Esophagus squamous epithelium (tissue), 4 donors: ENCODE data around the gene CNNM4.

ENCODE experiments used
- POLR2A ChIP-seq, 4 donors: fragments of 450-650 bp; IDR thresholded peaks; one replicate each; pipeline ENCODE4 v1.6.1; 2017; ENCODE audit warnings: antibody characterized with exemption in 4 of 4, mild to moderate bottlenecking in 4 of 4, moderate library complexity in 3 of 4
- TF ChIP-seq, protein P1 (sequence below), 6 experiments: fragments of 450-650 bp in 4 of 6; fragments of 200-600 bp in 2 of 6; sonication (generic) in 2 of 6; IDR thresholded peaks; one replicate each; pipeline ENCODE4 v1.5.1; 2016 to 2019; ENCODE audit warnings: antibody characterized with exemption in 6 of 6, mild to moderate bottlenecking in 4 of 6, moderate library complexity in 4 of 6

DNA sequence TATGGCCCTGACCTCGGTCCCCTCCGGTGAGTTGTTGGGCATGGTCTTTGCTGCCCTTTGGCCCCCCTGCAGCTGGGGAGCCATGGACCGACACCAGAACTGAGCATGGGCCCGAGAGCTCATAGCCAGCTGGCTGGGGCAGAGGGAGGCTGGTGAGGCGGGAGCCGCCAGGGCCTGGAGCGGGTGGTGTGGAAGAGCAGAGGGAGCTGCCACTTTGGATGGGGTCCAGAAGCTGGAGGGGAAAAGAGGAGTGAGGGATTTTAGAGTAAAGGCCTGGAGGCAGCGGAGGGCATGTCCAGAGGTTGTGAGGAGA lies 38.9 kb downstream of the CNNM4 start:
- TF ChIP-seq, protein P1, sequence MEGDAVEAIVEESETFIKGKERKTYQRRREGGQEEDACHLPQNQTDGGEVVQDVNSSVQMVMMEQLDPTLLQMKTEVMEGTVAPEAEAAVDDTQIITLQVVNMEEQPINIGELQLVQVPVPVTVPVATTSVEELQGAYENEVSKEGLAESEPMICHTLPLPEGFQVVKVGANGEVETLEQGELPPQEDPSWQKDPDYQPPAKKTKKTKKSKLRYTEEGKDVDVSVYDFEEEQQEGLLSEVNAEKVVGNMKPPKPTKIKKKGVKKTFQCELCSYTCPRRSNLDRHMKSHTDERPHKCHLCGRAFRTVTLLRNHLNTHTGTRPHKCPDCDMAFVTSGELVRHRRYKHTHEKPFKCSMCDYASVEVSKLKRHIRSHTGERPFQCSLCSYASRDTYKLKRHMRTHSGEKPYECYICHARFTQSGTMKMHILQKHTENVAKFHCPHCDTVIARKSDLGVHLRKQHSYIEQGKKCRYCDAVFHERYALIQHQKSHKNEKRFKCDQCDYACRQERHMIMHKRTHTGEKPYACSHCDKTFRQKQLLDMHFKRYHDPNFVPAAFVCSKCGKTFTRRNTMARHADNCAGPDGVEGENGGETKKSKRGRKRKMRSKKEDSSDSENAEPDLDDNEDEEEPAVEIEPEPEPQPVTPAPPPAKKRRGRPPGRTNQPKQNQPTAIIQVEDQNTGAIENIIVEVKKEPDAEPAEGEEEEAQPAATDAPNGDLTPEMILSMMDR (IDR thresholded peaks at IDR 0.05) = no peak
- no peak for TF ChIP-seq POLR2A (IDR thresholded peaks at IDR 0.05)
